GOT3 (cell line): ENCODE measurements around the gene UBAP1L.
"Not testable (repeated sequence)": the region's sequence is repeated elsewhere in the genome, so short reads cannot be mapped to it uniquely, and the experiment has no call there.

Source experiments
- DNase-seq: peaks from one replicate; lab custom pipeline; 2025; ENCODE audit warnings: mixed read lengths; lab: John Stamatoyannopoulos, UW

UBAP1L gene

DNA sequence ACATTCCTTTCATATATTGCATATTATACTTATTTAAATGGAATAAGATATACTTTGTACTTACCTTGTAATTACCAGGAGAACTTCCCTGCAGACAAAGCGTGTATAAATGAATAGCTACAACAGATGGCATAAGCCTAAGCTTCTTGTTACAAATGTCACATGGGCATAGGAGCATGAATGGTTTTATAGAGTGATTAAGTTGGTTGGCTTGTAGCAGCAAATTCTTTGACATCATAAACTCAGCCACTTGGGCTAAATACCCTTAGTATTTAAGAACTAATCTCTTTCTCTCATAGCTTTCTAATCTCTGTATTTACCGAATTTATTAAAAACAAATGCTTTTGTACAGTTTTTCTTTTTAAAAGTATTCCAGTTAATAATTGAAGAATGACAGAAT is at the start of gene UBAP1L:
UBAP1L (minus strand) TSS at position 115 of the 400 bp plus-strand sequence. CDS start 8,985 bp downstream, outside the sequence.
- DNase-seq, result no peak

GRCh38 chr15:65164139-65164538 is 49.1 kb upstream of the UBAP1L start:
- DNase-seq, result no peak

DNA sequence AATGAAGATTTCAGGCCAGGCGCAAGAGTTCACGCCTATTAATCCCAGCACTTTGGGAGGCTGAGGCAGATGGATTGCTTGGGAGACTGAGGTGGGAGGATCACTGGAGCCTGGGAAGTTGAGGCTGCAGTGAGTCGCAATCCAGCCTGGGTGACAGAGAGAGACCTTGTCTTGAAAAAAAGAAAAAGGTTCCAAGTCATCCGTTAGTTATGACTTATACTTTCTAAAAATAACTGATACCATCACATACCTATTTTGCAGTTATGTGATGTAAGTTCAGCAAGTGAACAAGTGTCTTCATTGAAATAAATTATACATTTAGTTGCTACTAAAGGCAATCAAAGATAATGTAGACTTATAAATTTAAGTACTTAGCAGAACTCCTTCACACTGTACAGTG is 48.0 kb upstream of the UBAP1L start:
- DNase-seq, result no peak

DNA sequence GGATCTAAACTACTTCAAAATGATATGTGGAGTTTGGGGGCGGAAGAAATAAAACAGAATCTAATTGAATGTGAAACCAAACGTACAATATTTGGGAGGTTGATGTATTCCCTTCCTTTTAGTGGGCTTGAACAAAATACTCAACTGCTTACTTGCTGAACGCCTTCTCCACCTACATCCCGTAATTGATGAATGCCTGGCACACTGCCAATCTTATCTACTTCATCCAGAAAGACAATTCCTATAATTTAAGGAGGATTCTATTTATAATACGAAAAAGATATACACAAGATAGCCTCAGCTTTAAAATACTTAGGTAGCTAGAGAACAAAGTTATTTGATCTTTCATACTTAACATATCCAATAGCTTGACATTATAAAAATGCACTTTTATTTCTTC is 41.7 kb upstream of the UBAP1L start:
- no peak for DNase-seq

DNA sequence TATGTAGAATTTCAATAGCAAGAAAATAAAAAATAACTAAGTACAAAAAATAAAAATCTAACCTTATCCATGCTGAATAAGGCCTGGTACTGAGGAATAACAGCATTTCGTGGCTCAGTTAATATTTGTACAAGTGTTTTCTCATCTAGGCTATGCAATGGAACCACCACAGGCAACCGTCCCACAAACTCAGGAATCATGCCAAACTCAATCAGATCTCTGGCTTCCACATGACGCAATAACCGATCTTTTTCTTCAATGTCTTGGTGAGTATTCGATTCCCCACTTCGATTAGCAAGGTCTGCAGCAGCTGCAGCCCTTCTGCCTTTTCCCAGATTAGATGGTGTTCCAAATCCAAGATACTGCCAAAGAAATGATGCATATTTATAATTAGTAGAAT is 39.7 kb upstream of the UBAP1L start:
- no peak for DNase-seq

DNA sequence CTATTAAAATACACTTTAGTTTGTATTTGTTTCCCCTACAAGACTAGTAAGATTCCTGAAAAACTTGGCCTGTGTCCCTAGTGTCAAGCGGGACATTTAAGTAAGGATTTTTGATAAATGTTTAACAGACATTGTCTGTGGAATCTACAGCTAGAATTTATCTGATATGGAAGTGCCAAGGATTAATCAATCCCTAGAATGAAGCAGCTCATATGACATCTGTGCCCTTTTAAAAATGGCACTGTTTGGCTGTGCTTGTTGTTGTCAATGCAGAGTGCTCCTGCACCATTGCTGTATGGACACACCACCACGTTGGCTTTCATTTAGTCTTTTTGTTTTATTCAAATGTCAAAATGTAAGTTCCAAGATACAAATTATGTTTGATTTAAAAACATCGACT is 32.9 kb upstream of the UBAP1L start:
- DNase-seq, result no peak

GRCh38 chr15:65146438-65146837 is 31.4 kb upstream of the UBAP1L start:
- no peak for DNase-seq

GRCh38 chr15:65138631-65139030 is 23.6 kb upstream of the UBAP1L start:
- DNase-seq, result not testable (repeated sequence)

GRCh38 chr15:65137893-65138292 is 22.9 kb upstream of the UBAP1L start:
- DNase-seq, result not testable (repeated sequence)

GRCh38 chr15:65137089-65137488 is 22.1 kb upstream of the UBAP1L start:
- not testable (repeated sequence) for DNase-seq

DNA sequence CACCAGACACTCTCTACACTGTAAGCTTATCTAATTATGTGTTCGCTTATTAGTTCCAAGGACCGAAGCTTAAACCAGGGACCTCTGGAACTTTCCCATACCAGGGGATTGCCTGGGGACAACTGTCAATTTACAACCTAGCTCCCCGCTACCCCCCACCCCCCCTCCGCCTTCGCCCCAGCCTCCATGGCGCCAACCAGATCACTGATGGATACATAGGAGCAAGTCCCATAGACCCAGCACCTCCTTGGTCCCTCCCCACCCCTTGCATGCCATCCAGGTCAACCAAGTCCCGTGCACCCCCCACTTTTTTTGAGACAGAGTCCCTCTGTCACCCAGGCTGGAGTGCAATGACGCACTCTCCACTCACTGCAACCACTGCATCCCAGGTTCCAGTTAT is 19.5 kb upstream of the UBAP1L start:
- no peak for DNase-seq

DNA sequence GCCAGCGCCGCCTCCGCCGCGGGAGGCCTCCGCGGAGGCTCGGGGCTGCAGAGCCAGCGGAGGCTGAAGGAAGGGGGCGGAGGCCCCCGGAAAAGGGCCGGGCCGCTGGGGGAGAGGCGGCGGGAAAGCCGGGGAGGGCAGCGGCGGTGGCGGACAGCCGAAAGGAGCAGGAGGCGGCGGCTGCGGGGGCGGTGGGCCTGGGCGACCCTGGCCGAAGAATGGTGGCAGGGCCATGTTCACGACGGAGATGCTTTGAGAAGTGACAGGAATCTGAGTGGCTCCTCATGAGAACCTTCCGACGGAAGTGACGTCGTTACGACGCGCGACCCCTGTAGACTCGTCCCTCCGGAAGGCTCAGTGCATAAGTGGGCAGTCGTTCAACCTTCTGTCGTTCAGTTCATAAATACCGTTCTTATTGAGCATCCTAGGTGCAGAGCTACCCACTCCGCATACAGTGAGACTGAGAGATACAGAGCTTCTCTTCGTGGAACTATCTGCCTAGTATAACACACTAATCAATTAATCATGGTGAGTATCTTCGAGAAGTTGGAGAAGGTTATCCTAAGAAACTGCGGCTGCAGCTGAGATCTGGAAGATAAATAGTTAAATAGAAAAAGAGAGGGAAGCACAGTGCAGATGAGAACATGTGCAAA is 18.7 kb upstream of the UBAP1L start, which contains the start of gene PDCD7:
PDCD7 (minus strand) TSS at position 261 of the 653 bp plus-strand sequence; CDS start at position 234, 27 bp downstream.
- DNase-seq, result no peak

DNA sequence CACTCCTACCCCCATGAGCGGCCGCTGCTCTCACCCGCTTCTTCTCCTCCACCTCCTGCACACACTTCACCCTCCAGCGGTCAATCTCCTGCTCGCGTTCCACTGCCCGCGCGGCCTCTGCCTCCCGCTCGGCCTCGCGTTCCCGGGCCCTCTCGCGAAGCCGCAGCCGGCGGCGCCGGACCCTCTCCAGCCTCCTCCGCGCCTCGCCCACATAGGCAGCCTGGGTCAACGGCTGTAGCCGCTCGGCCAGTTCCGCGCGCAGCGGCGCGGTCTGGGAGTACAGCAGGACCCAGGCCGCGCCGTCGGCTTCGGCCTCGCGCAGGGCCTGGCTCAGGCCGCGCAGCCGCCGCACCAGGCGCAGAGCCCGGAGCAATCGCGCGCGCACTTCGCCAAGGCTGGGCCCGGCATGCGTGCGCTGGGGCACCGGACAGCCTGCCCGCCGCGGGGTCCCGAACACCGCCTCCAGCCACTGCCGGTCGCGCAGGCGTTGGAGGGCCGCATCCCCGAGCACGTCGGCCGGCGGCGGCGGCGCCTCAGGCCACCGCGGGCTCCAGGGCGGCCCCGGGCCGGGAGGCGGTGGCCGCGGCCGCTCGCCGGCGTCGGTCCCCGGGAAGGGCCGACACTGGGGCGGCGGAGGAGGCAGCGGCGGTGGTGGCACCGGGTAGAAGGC is 18.0 kb upstream of the UBAP1L start:
- no peak for DNase-seq

- no peak for DNase-seq
Measured at GRCh38 chr15:65130941-65131340, 15.9 kb upstream of the UBAP1L start.

DNA sequence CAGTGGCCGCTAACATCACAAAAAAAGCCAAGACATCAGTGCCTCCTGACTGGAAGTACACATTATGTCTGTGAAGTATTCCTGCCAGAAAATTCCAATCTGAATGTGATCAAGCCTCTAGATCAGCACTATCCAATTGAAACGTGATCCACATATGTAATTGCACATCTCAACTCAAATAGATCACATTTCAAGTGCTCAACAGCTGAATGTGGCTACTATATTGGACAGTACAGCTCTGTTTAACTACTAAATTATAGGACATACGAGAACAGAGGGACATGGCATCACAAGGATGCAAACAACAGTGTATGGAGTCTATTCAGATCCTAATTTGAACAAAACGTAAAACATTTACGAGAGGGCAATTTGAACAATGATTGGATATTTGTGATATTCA is 542 bp upstream of the UBAP1L start:
- DNase-seq, result no peak

GRCh38 chr15:65110676-65111292 is 4.2 kb downstream of the UBAP1L start:
- no peak for DNase-seq

DNA sequence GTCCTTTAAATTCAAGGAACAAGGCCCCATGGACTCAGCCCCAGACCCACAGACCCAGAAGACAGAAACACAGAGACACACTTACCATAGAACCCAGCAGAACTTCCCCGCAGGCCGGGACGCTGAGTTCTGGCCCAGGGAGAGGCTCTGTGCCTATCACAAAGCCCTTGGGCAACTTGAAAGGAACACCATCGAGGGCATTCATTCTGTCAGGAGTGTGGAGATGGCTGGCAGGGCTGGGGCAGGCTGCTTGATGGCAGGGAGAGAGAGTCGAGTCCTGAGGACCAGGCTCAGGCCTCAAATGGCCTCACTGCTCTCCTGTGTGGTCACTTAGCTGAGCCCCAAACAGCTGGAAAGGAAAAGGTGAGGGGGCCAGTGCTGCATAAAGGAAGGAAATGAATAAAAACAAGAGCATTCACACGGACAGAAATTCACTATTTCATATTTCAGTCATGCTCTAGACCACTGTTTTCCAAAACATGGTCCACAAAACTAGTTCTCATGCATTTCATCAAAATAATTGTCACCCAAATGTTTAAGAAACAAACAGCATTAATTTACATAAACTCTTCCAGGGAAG is 8.9 kb downstream of the UBAP1L start:
- no peak for DNase-seq

DNA sequence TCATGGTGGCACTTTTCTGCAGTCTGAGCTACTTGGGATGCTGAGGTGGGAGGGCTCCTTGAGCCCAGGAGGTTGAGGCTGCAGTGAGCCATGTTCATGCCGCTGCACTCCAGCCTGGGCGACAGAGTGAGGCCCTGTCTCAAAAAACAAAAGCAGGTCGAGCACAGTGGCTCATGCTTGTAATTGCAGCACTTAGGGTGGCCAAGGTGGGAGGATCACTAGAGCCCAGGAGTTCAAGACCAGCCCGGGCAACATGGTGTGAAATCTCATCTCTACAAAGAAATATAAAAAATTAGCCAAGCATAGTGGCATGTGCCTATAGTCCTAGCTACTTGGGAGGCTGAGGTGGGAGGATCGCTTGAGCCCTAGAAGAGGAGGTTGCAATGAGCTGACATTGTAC is 10.0 kb downstream of the UBAP1L start:
- DNase-seq, result no peak

- DNase-seq, result no peak
Measured at GRCh38 chr15:65102912-65103311, 12.1 kb downstream of the UBAP1L start.

DNA sequence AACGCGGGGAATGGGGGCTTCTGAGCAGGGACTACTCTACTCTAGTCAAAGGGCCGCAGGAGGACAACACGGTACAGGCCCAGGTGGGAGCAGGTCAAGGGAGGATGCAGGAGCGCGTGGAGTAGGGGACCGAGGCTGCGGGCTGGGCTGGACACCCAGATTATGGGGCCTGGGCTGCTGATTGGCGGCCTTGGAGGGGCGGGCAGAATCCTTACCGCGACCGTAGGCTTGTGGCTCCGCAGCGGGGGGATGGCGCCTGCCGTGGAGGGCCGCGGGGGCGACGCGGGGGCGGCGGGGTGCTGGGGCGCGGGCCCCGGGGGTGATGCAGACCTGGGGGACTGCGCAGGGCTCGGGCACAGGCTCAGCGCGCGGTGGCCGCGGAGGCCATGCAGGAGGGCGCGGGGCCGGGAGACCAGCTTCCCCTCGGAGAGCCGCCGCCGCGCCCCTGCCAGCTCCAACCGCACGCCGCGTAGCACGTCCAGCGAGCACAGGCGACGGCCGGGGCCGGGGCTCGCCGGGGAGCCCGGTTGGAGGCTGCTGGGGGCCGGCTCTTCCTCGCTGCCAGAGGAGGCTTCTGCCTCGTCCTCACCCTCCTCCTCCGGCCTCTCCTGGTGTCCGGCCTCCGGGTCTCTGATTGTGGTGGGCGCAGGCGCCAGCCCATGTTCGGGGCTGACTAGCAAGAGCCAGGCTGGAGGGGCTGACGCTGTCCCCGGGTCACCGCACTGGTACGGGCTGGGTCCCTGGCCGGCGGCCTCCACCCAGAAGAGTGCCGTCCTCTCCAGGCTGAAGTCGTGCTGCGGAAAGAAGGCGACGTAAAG is 12.9 kb downstream of the UBAP1L start:
- DNase-seq, result no peak

DNA sequence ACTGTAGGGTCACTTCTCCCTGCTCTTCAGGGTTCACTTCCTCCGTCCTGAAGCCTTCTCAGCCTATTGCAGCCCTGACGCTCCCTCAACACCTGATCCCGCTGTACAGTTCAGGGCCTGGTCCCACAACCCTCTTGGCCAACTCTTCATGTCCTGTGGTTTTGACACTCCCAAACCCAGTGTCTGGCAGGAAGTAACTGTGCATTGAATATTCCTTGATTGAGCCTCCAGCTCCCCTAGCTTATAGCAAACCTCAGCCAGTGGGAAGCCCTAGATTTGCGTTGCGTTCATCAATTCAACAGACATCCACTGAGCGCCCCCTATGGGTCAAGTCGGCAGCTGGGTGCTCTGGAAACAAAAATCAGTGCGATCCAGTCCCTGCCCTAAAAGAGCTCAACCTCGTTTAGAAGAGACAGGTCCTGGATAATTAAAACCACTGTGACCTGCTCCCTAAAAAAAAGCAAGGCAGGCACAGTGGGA is 13.5 kb downstream of the UBAP1L start:
- no peak for DNase-seq

DNA sequence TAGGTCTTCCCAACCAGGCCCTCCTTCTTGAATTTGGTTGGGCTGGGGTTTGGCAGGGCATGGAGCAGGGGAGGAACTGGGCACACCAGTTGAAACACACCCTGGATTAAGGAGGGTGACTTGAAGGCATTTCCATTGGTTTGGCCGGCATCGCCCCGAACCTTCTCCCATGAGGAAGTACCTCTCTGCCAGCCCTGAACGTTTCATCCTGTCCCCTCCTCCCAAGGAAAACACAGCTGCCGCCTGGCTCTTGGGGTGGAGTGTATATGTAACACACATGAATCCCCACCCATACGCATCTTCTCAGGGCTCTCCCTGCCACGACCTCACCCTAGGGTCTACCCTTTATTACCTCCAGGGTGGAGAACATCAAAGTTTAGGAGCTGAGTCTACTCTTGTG is 14.6 kb downstream of the UBAP1L start:
- no peak for DNase-seq
